Stimulated activated naive CD8-positive, alpha-beta T cell treated with anti-CD3 and anti-CD28 coated beads, Interleukin-15, amount 100 ng/mL, for 72 hours (primary cell): ENCODE data around the gene HSPA12A.

Source experiments
- ATAC-seq: fragments of 150-1000 bp; cut with Tn5 transposase; 2 replicates; pipeline ENCODE4 v1.10.0; 2021; ENCODE audit warnings: mild to moderate bottlenecking, moderate library complexity
- DNase-seq, 2 donors: peaks; one replicate each; pipeline ENCODE4 v3.0.0; 2021 to 2022
- H3K27ac Mint-ChIP-seq, 2 donors: one replicate each; pipeline ENCODE4 v1.8.0; 2022; ENCODE audit warnings: mild to moderate bottlenecking in 2 of 2, mixed read lengths in 2 of 2, moderate library complexity in 2 of 2
- H3K27me3 Mint-ChIP-seq: one replicate; pipeline ENCODE4 v1.8.0; 2022; ENCODE audit warnings: mixed read lengths
- H3K4me1 Mint-ChIP-seq: one replicate; pipeline ENCODE4 v1.8.0; 2022; ENCODE audit warnings: mild to moderate bottlenecking, mixed read lengths
- H3K4me3 Mint-ChIP-seq, 2 donors: one replicate each; pipeline ENCODE4 v1.8.0; 2022; ENCODE audit warnings: mild to moderate bottlenecking in 2 of 2, mixed read lengths in 2 of 2, moderate library complexity in 1 of 2
- H3K9me3 Mint-ChIP-seq, 2 donors: one replicate each; pipeline ENCODE4 v1.8.0; 2022; ENCODE audit warnings: mixed read lengths in 2 of 2

Gene HSPA12A

GRCh38 chr10:116775488-116776400 lies 33.4 kb upstream of the HSPA12A start:
- Mint-ChIP-seq H3K4me1 (peaks cover under 1% of the 10 kb centered on the region), H3K9me3 (no peaks in the 10 kb centered on the region), H3K27ac (no peak overlapping the region), H3K4me3 (no peak overlapping the region), H3K27me3 (peaks cover 59% of the 10 kb centered on the region)
- no peak for ATAC-seq
- DNase-seq: no peak

DNA sequence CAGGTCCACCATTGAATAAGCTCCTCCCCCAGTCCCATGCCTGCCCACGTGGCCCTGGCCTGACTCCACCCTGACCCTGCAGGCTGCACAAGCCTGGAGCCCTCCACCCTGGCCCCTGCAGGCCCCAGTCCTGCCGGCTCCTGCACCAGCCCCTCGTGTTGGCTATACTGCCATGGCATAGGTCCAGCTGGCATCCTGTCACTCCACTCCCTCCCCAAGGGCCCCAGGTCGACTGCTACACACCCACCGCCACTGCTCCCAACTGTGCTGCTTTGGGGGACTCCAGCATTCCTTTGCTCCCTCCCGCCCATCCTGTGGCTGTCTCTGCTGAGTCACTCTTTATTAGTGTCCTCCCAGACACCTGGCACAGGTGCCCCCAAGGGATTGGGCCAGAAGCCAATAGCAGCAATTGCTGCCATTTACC lies 32.4 kb upstream of the HSPA12A start:
- Mint-ChIP-seq H3K27me3 (peaks cover 66% of the 10 kb centered on the region), H3K4me3 (no peak overlapping the region), H3K9me3 (no peaks in the 10 kb centered on the region), H3K27ac (no peak overlapping the region), H3K4me1 (peaks cover 11% of the 10 kb centered on the region)
- DNase-seq (no peak), ATAC-seq (no peak)

DNA sequence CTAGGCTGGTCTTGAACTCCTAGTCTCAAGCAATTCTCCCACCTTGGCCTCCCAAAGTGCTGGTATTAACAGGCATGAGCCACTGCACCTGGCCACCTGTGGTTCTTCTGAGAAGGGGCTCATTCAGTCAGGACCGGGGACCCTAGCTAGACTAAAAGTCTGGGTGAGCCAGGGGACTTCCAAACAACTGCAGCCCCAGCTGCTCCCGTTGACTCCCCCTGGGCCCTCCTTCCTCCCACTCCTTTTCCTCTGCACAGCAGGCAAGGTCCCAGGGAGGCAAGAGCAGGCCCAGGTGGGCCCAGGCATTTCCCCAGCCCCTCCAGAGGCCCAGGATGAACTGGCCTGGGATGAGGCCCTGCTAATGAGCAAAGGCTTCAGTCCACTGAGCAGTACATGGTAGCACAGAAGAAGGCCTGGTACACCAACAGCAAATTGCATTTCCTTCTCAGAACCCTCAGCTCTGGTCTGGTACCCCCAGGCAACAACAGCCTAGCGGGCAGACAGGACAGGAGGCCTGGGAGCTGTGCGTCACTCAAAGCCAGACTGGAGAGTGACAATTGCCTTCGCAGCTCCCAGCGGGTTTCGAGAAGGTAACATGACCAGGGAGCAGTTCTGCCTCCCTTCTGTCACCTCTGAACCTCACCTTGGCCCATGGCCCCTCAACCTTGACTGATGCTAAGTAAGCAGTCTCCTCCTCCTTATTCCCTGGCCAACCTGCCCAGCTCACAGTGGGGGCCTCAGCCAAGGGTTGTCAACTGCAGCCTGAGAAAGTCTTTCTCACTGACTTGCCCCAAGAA lies 30.7 kb upstream of the HSPA12A start:
- H3K27ac Mint-ChIP-seq: no peak overlapping the region
- H3K27me3 Mint-ChIP-seq: peaks cover 71% of the 10 kb centered on the region
- H3K4me1 Mint-ChIP-seq: peaks cover 13% of the 10 kb centered on the region
- no peak for ATAC-seq
- no peak for DNase-seq
- no peaks in the 10 kb centered on the region for H3K9me3 Mint-ChIP-seq
- no peak overlapping the region for H3K4me3 Mint-ChIP-seq

- Mint-ChIP-seq H3K27me3 (peaks cover 73% of the 10 kb centered on the region), H3K27ac (no peak overlapping the region), H3K4me3 (no peak overlapping the region), H3K9me3 (no peaks in the 10 kb centered on the region), H3K4me1 (peaks cover 13% of the 10 kb centered on the region)
- DNase-seq: no peak
- ATAC-seq: no peak
These were observed 29.7 kb upstream of the HSPA12A start for GRCh38 chr10:116771959-116772585.

- Mint-ChIP-seq H3K4me3 (no peak overlapping the region), H3K27me3 (peaks cover 73% of the 10 kb centered on the region), H3K27ac (peak overlapping the region in 1 of 2 donors; percentile 82), H3K4me1 (peaks cover 13% of the 10 kb centered on the region), H3K9me3 (no peaks in the 10 kb centered on the region)
- ATAC-seq (no peak), DNase-seq (no peak)
These were observed 29.0 kb upstream of the HSPA12A start for GRCh38 chr10:116771101-116771958.

- ATAC-seq (no peak), DNase-seq (no peak)
- Mint-ChIP-seq H3K4me3 (no peak overlapping the region), H3K9me3 (no peaks in the 10 kb centered on the region), H3K27ac (no peak overlapping the region), H3K27me3 (peaks cover 71% of the 10 kb centered on the region), H3K4me1 (peaks cover 13% of the 10 kb centered on the region)
These were observed 27.9 kb upstream of the HSPA12A start for GRCh38 chr10:116770281-116770680.

DNA sequence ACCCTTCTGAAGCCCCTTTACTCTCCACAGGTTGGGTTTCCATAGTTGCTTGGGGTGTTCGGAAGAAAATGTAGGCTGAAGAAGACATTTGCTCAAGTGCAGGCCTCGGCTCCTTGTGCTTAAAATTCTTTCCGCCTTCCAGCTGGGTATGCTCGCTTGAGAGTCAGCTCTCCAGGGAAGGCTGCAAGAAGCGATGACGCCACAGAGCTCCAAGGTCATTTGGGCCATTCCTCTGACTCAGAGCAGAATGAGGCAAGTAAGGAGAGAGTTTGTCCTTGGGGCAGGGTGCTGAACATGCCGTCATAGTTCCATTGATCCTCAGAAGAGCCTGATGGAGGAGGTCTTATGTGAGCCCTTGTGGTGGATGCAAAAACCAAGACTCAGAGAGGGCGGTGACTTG lies 27.4 kb upstream of the HSPA12A start:
- H3K4me3 Mint-ChIP-seq: no peak overlapping the region
- DNase-seq: no peak
- H3K9me3 Mint-ChIP-seq: peaks cover 0 to 3% of the 10 kb centered on the region in 2 donors
- peaks cover 13% of the 10 kb centered on the region for H3K4me1 Mint-ChIP-seq
- no peak overlapping the region for H3K27ac Mint-ChIP-seq
- peaks cover 71% of the 10 kb centered on the region for H3K27me3 Mint-ChIP-seq
- no peak for ATAC-seq

DNA sequence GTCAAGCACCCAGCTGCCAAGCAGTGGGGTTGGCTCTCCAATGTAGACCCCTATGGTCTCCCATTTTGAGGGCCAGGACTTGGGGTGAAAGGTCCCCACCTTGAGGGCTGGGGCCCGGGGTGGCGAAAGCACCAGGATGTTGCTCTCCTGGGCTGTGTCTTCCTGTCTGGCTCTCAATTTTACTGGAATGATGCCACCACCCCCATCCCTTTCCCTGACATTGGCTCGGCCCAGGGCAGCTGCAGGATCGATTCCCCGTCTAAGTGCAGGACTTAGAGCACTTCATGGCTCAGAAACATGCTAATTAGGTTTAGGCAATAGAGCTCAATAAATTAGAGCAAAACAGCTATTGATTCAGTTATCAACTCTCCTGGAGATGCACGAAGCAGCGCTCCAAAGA lies 27.0 kb upstream of the HSPA12A start:
- H3K9me3 Mint-ChIP-seq: peaks cover 0 to 4% of the 10 kb centered on the region in 2 donors
- H3K4me1 Mint-ChIP-seq: peaks cover 13% of the 10 kb centered on the region
- DNase-seq: no peak
- peaks cover 71% of the 10 kb centered on the region for H3K27me3 Mint-ChIP-seq
- H3K27ac Mint-ChIP-seq: no peak overlapping the region
- ATAC-seq: no peak
- no peak overlapping the region for H3K4me3 Mint-ChIP-seq

GRCh38 chr10:116768786-116769185 lies 26.4 kb upstream of the HSPA12A start:
- Mint-ChIP-seq H3K4me1 (peaks cover 13% of the 10 kb centered on the region), H3K4me3 (no peak overlapping the region), H3K27ac (no peak overlapping the region), H3K9me3 (peaks cover 0 to 4% of the 10 kb centered on the region in 2 donors), H3K27me3 (peaks cover 77% of the 10 kb centered on the region)
- DNase-seq (no peak), ATAC-seq (no peak)

GRCh38 chr10:116766837-116767634 lies 24.7 kb upstream of the HSPA12A start:
- Mint-ChIP-seq H3K9me3 (peaks cover 0 to 4% of the 10 kb centered on the region in 2 donors), H3K27me3 (peaks cover 94% of the 10 kb centered on the region), H3K4me3 (no peak overlapping the region), H3K27ac (no peak overlapping the region), H3K4me1 (peaks cover 13% of the 10 kb centered on the region)
- DNase-seq (no peak), ATAC-seq (no peak)

- ATAC-seq (no peak), DNase-seq (no peak)
- H3K9me3 Mint-ChIP-seq: peaks cover 0 to 4% of the 10 kb centered on the region in 2 donors
- no peak overlapping the region for H3K4me3 Mint-ChIP-seq
- H3K4me1 Mint-ChIP-seq: peaks cover 13% of the 10 kb centered on the region
- no peak overlapping the region for H3K27ac Mint-ChIP-seq
- H3K27me3 Mint-ChIP-seq: peaks cover 94% of the 10 kb centered on the region
These were observed 24.0 kb upstream of the HSPA12A start for GRCh38 chr10:116766241-116766827.

GRCh38 chr10:116765648-116766081 lies 23.3 kb upstream of the HSPA12A start:
- Mint-ChIP-seq H3K27ac (no peak overlapping the region), H3K9me3 (peaks cover 0 to 4% of the 10 kb centered on the region in 2 donors), H3K27me3 (peaks cover 92% of the 10 kb centered on the region), H3K4me1 (peaks cover 11% of the 10 kb centered on the region), H3K4me3 (no peak overlapping the region)
- DNase-seq: peak in 1 of 2 donors; percentile 33
- ATAC-seq: no peak

DNA sequence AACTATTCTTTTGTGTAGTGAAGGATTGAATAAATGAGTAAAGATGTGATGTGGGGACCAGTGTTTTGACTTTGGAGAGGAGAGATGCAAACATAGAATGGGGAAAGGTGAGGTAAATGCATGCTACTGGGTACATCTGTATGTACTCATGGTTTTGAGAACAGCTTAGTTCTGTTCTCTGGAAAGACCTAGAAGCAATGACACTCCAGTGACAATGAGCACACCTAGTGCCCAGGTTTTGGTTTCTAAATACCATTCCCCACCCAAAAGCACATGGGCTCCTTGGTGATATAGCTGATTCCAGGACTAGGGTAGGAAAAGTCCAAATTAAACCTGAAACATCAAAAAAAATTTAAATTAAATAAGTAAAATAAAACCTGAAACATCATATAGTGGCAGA lies 22.6 kb upstream of the HSPA12A start:
- ATAC-seq: no peak
- H3K27ac Mint-ChIP-seq: no peak overlapping the region
- H3K27me3 Mint-ChIP-seq: peaks cover 92% of the 10 kb centered on the region

DNA sequence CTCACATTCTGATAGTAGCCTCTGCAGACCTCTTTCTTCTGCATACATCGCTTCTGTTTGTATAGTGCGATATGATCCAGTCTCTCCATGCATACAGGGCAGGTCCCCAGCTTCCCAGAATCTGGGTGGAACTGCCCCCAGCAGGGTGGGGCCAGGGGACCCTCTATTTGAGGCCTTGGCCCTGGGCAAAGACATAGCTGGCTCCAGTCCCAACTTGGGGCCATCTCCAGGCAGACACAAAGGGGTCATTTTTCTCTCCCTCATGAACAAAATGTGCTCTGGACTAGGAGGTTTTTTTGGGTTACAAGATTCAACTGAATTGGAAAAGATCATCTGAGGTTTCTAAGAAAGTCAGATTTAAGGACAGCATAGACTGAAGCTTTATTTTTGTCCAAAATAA lies 21.1 kb upstream of the HSPA12A start:
- H3K9me3 Mint-ChIP-seq: peaks cover 8 to 9% of the 10 kb centered on the region in 2 donors
- H3K4me3 Mint-ChIP-seq: no peak overlapping the region
- no peak overlapping the region for H3K27ac Mint-ChIP-seq
- ATAC-seq (no peak), DNase-seq (no peak)
- no peaks in the 10 kb centered on the region for H3K4me1 Mint-ChIP-seq
- H3K27me3 Mint-ChIP-seq: peaks cover 92% of the 10 kb centered on the region

More for the DNA sequence above, 22.6 kb upstream of the HSPA12A start:
- peaks cover 4 to 5% of the 10 kb centered on the region in 2 donors for H3K9me3 Mint-ChIP-seq
- H3K4me1 Mint-ChIP-seq: peaks cover 4% of the 10 kb centered on the region
- DNase-seq: no peak
- no peak overlapping the region for H3K4me3 Mint-ChIP-seq
